Stimulated activated CD4-positive, alpha-beta T cell treated with anti-CD3 and anti-CD28 coated beads, Interleukin-2, amount 100 ng/mL, for 4 hours (primary cell): ENCODE measurements around the gene MRPL49.
A peak's percentile ranks its signal among the peaks of the same experiment; 100 is the strongest.
"Not testable (repeated sequence)": the region's sequence is repeated elsewhere in the genome, so short reads cannot be mapped to it uniquely, and the experiment has no call there.

Experiments used
- DNase-seq: peaks from one replicate; pipeline ENCODE4 v3.0.0-alpha.2; 2020; ENCODE audit warnings: low read depth

The MRPL49 gene

DNA sequence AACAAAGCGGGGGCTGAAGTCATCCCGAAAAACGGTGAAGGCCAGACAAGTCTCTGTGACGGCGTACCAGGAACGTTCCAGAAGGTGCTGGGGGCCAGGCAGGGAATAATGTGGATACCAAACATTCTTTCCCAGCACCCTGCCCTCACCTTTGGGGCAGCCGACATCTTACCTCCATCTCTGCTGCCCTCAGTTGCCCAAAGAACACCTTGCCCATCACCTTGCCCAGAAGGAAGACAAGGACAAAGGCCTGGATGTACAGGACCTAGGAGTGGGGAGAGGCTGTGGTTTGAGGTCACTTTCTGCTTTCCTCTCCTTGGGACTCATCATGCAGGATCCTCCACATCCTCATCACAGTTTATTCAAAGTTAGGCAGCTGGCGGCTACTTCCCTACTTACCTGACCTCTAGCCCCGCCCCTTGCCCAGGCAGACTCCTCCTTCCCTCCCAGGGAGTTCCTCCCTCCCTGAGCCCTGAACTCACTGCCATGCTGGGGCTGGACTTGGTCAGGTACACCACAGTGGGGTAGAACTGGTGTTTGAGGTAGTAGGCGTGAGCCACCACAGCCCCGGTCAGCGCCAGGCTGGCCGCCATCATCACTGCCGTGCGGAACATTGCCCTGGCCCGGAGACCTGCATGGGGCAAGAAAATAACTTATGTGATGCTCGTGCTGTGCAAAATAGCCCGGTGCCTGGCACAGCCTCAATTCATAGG is 11.0 kb downstream of the MRPL49 start:
- peak; percentile 39 for DNase-seq

DNA sequence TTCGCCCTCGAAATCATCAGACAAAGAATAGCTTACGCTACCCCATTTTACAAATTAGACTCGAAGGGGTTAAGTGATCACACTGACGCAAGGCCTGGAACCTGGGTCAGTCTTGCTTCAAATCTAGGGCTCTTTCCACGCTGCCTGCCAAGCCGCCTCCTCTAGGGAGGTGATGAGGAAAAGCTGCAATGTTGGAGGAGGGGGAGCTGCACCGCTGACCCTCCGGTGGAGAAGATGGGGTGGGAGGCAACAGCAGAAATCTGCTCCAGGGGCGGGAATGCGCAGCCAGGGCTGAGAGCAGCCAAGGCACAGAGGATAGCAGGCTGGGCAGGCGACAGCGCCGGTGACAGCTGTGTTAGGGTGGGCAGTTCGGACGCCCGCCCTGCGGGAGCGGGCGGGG is 11.6 kb downstream of the MRPL49 start:
- no peak for DNase-seq

DNA sequence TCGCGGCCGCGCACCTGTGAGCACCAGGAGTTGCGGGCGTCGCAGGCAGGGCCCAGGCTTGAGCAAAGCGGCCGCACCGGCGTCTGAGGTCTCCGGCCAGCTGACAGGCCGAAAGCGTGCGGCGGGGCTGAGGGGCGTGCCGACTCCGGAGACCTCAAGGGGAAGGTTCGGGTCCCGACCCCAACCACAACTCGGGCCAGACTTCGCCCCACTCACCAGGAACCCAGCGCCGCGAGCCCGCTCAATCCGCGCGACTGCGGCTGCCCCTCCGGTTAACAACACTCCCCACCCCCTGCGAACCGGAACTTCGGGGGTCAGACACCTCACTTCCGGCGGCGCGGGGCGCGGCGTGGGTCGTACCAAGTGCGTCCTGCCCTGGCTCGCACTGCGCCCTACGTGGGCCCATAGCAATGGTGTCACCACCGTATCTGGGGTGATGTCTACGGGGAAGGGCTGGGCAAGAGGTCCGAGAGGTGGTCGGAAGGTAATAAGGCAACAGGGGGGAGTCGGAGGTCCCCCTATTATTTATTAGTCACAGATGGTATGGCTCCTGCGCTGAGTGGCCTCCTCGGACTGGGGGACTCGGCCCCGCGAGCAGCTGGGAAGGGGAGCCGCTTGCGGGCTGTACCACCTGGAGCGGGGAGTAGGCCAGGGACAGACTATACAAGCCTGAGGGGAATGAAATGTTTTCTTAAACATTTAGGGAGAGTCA is 12.3 kb downstream of the MRPL49 start, which contains the start of gene SYVN1:
Gene SYVN1 (minus strand): TSS at position 280 of the 712 bp plus-strand sequence. CDS start 918 bp downstream, outside the sequence.
- DNase-seq: peak; percentile 88

DNA sequence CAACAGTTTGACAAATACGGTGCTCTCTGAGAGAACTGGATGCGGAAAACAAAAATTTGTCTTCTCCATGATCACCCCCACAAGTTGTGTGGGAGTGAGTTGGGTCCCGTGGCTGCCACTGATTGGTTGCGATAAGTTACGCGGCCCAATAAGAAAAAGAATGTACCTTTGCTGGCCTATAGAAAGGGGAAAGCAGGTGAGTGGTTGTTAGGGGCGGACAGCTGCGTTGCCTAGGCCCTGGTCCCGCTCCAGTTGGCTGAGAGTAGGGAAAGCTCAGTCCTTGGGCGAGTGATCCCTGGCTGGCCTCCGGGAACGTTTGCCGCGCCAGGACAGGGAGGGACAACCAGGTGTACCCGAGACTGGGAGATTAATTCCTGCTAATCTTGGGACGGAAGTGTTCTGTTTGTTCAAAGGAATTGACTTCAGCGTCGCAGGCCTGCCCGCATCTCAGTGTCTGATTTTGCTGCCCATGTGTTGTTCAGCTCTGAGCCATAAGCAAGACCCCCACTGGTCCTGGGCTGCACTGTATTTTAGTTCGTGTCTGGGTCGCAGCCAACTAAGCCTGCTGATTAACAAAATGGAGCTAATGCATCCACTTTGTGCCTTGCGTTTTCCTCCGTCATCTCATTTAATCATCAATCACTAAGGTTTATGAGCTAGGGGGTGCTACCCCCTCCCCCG is 13.0 kb downstream of the MRPL49 start:
- DNase-seq: peak; percentile 77

DNA sequence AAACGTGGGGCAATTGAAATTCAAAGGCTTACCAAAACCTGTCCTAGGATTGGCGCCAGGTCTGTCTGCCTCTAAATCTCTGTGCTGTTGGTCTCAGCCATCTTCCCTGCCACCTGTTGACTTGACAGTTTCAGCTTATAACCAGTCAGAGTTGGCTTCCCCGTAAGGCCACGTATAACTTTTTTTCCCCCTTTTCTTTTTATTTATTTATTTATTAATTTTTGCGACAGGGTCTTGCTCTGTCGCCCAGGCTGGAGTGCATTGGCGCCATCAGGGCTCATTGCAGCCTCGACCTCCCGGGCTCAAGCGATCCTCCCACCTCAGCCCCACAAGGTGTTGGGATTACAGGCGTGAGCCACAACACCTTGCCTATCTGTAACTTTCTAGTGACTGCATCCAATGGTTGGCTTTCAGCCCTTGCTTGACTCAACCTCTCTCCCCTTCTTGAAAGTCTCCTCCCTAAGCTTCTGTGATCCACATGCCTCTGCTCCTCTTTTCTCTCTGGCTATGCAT is 13.6 kb downstream of the MRPL49 start:
- DNase-seq: no peak

DNA sequence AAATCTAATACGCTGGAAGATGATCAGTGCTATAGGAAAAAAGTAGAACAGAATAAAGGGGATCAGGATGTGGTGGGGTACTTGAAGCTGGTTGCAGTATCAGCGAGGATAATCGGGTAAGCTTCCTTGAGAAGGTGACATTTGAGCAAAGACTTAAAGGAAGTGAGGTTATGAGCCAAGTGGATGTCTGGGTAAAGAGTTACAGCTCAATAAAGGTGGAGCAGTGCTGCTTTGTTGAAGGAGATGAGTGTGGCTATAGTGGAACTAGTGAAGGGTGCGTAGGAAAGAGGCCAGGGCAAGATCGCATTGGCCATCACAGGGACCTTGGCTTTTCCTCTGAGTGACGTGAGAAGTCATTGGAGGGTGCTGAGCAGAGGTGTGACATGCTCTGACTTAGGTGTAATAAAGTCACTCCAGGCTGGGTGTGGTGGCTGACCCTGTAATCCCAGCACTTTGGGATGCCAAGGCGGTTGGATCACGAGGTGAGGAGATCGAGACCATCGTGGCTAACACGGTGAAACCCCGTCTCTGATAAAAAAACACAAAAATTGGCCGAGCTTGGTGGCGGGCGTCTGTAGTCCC is 14.5 kb downstream of the MRPL49 start:
- DNase-seq: no peak

DNA sequence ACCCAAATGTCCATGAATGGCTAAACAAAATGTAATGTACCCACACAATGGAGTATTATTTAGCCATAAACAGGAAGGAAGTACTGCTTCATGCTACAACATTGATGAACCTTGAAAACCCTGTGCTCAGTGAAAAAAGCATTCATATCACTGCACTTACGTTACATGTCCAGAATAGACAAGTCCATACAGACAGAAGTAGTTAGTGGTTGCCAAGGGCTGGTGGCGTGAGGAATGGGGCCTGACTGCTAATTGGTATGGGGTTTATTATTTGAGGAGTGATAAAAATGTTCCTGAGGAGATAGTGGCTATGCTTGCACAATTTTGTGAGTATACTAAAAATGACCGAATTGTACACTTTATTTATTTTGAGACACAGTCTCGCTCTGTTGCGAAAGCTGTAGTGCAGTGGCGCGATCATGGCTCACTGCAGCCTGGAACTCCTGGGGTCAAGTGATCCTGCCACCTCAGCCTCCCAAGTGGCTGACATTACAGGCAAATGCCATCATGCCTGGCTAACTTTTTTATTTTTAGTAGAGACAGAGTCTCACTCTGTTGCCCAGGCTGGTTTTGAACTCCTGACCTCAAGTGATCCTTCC is 19.9 kb downstream of the MRPL49 start:
- no peak for DNase-seq

DNA sequence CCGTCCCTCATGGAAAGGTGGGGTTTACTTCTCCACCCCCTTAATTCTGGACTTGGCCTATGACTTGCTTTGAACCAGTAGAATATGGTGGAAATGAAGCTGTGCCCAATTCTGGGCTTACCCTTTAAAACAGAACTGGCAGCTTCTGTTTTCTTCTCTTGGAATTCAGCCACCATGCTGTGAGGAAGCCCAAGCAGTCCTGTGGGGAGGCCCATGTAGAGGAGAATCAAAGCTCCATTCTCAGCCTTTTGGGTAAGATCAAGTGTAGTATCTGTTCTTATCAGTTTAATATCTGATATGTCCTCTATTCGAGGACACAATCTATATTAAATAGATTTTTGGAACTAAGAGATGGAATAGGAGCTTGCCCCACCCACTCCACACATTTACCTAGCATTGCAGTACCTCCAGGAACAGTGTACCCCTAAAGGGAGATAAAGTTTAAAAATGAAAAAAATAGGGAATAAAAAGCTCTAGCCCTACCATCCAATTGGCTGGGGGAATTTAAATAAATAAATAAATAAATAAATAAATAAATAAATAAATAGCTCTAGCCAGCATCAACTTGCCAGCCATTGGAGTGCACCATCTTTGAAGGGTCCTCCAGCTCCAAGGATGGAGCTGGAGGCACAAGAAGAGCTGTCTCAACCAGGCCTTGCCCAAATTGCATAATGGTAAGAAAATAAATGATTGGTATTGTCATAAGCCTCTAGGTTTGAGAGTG is 25.4 kb downstream of the MRPL49 start:
- DNase-seq: no peak

DNA sequence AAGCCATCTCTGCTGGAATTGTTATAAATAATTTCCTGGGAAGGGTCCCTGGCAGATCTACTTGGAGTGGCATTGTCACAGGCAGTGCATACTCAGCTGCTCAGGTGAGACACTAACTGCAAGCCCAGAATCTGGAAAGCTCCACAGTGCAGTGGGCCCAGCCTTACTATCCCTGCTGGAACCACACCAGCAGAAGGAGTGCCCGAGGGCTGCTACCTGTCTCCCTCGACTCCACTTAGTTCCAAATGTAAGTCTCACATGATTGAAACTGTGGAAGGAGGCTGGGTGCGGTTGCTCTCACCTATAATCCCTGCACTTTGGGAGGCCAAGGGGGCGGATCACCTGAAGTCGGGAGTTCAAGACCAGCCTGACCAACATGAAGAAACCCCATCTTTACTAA is 26.5 kb downstream of the MRPL49 start:
- no peak for DNase-seq

DNA sequence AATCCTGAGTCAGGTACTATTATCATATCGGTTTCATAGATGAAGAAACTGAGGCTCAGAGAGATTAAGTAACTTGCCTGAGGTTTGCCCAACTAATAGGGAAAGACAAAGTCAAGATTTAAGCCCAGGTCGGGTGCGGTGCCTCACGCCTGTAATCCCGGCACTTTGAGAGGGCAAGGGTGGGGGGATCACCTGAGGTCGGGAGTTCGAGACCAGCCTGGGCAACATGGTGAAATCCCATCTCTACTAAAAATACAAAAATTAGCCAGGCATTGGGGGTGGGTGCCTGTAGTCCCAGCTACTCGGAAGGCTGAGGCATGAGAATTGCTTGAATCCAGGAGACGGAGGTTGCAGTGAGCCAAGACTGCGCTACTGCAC is 28.0 kb downstream of the MRPL49 start:
- not testable (repeated sequence) for DNase-seq

DNA sequence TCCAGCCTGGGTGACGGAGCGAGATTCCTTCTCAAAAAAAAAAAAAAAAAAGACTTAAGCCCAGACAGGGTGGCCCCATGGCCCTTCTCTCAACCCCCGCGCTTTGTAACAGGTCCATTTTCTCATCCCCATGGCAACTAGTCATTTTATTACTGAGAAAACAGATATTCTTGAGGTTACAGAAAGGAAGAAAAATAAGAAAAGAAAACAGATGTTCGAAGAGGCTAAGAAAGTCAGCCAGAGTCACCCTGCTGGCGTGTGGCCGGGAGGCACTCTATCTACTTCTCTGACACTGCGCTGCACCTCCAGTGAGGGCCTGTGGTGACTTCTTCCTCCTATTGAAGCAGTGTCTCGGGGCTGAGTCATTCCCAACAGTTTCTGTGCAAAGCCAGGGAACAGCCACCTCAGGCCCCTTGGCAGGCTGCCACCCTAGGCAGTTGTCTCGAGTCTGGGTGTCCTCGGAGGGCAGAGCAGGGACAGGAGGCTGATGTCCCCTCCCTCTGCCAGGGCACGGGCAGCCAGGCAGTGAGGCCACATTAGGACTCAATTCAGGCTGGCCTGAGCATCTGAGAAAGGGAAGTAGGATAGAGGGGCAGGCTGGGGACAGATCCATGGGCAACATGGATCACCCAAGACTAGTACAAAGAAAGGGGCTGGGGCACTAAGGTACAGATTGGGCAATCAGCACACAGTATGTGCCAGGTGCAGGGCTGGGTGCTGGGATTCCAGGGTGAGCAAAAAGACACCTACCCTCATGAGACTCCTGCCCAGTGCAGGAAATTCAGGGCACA is 28.6 kb downstream of the MRPL49 start:
- no peak for DNase-seq

DNA sequence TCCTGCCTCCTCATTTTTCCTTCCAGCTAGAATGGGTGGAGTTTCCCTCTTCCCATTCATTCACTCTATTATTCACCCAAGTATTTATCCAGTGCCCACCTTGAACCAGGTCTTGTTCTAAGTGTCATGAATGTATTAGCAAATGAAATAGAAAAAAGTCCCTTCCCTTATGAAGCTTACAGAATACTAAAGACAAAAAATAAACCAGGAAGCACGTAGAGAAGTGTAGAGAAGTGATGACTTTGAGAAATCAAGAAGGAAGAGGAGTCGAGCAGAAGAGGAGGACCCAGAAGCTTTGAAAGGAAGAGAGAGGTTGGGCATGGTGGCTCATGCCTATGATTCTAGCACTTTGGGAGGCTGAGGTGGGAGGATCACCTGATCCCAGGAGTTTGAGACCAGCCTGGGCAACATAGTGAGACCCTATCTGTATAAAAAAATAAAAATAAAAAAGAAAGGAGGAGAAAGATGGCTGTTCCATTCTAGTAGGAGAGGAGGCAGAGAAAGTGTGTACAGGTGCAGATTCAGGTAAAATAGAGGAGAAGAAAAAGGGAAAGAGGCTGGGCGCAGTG is 29.3 kb downstream of the MRPL49 start:
- DNase-seq: no peak

DNA sequence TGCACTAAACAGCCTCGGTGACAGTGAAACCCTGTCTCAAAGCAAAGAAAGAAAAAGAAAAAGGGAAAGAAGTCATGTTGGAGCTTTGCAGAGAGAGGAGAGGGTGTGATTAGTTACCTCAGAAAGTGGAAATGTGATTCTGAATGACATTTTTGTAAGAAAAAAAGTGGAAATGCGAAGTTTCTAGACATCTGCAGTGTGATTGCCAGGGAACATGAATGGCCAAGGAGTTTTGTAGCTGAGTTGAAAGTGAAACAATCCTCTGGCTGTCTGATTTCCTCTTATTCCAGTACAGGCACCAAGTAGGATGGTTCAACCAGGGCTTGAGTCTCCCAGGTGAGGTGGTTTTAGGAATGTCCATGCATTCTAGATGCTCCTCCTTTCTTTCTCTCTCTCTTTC is 30.0 kb downstream of the MRPL49 start:
- no peak for DNase-seq

DNA sequence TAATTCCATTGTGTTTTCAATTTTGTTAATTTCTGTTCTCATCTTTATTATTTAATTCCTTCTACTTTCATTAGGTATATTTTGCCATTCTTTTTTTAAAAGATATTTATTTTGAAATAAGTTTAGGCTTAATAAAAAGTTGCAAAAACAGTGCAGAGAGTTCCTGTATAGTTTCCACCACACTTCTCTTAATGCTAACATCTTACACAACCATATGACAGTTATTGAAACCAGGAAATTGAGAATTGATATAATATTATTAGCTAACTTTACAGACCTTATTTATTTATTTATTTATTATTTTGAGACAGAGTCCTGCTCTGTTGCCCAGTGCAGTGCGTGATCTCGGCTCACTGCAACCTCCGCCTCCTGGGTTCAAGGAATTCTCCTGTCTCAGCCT is 34.1 kb downstream of the MRPL49 start:
- DNase-seq: no peak

DNA sequence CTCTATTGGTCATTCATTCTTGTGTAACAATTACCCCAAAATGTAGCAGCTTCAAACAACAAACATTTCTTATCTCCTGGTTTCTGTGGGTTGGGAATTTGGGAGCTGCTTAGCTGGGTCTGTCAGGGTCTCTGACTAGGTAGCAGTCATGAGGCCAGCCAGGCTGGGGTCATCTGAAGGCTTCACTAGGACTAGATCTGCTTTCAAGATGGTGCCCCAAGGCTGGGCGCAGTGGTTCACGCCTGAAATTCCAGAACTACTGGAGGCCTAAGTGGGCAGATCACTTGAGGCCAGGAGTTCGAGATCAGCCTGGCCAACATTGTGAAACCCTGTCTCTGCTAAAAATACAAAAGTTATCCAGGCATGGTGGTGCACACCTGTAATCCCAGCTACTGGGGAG is 34.8 kb downstream of the MRPL49 start:
- DNase-seq: no peak

DNA sequence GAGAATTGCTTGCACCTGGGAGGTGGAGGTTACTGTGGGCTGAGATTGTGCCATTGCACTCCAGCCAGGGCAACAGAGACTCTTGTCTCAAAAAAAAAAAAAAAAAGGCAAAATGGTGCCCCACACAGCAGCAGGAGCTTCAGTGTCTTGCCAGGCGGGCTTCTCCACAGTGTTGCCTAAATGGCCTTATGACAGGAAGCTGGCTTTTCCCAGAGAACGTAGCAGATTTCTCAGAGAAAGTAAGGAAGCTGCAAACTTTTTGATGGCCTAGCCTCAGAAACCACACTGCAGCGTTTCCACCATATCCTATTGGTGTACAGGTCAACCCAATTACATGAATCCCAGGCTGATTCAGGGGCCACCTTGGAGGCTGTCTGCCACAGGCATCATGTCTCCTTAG is 35.2 kb downstream of the MRPL49 start:
- DNase-seq: no peak

DNA sequence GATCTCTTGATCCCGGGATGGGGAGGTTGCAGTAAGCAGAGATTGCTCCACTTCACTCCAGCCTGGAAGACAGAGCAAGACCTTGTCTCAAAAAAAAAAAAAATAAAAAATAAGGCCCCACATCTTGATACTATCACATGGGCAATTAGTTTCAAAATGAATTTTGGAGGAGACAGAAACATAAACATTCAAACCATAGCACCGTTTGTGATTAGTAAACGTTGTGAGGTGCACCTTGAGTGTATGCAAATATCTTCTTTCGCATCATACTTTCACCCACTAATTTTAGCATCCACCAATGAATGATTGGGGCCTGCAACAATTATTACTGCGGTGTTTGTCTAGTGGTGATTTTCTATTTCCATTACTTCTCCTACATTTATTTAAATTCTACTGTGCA is 36.9 kb downstream of the MRPL49 start:
- DNase-seq: no peak

DNA sequence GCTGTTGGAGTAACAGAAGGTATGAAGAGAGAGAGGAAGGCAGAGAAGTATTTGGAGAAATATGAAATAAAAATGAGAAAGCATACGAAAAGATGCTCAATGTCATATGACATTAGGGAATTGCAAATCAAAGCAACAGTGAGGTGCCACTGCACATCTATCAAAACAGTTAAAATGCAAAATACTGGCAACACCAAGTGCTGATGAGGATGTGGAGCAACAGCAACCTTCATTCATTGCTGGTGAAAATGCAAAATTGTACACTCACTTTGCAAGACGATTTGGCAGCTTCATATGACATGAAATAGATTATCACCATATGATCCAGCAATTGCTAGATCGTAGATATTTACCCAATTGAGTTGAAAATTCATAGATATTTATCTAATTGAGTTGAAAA is 38.5 kb downstream of the MRPL49 start:
- DNase-seq: no peak

DNA sequence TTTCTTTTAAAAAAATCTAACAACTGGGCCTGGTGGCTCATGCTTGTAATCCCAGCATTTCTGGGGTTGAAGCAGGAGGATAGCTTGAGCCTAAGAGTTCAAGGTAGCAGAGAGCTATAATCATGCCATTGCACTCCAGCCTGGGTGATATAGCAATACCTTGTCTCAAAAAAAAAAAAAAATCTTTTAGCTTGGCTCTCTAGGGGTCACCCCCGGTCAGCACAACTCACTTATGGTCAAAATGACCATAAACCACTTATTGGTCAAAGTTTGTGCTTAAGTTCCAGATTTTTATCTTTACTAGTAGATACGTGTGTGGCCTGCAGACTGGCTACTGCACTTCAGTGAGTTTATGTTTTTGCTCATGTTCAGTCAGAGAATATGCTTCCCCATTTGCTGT is 41.6 kb downstream of the MRPL49 start:
- DNase-seq: no peak
